HPDE6-E6E7 (cell line): ENCODE data around the gene PEX10.

Source experiments
- DNase-seq: peaks from one replicate; pipeline ENCODE4 v3.0.0; 2011; ENCODE audit warnings: missing footprints; ENCODE audit errors: extremely low spot score

The PEX10 gene

DNA sequence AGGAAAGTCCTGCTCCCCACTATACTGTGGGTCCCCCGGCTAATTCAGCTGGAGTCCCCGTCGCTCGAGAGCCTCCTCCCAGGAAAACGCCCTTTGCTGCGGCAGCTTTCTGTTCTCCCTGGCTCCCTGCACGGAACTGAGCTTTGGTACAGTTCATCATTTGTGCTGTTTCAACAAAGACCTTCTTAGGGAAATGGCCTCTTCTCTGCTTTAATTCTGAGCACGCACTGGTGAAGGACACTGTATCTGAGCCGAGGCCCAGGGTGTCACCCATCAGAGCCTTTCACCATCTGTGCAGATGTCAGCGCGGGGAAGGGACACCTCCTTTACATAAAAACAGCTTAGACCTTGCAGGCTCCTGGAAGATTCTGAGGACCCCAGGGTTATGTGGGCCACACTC lies 13.5 kb upstream of the PEX10 start:
- DNase-seq, result no peak

DNA sequence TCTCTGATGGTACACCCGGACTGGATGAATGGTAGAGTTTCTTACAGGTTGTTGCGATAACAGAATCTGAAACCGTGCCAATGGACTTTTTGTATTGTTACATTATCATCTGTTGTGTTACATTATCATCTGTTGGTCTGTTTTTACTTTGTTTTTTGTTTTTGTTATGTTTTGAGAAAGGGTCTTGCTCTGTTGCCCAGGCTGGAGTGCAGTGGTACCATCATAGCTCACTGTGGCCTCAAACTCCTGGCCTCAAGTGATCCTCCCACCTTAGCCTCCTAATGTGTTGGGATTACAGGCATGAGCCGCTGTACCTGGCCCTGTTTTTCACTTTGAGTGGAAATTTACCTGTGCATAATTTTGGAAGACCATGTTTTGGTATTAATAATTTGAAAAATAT lies 10.2 kb upstream of the PEX10 start:
- no peak for DNase-seq

DNA sequence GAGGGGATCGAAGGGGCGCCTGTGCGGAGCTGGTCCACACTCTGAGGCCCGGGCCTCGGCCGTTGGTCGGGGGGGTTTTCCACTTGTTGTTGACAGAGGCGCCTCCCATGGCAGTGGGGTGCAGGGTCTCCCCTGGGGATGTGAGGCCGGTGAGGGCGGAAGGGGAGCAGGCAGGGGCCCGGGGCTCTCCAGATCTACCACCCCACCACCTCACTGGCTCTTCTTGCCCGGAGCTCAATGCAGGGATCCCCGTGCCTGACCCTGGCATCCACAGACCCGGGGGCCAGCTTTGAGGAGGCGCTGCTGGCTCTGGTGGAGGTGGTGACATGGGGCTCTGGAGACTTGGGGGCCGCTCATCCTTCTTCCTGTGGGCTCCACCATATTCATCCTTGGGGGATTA lies 7.1 kb upstream of the PEX10 start:
- no peak for DNase-seq

DNA sequence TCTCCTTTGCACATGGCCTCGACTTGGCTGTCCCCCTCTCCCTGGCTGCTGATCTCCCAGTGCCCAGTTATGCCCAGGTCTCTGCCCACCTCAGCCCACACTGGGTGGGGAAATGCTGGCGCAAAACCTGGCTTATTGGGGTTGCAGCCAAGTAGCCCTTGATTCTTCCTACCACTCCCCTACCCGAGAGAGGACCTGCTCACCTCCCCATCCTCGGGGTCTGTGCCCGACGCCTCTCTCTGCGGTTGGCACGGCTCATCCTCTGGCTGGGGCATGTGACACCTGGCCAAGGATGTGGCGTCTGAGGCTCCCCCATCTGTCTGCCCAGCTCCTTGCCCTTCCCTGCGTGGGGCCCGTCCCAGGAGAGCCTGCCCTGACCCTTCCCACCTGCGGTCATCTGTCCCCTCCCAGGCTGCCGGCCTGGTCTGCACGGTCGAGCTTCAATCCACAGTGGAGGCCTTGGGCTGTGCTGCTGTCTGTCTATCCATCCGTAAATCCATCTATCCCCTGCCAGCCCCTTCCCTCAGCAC lies 6.5 kb upstream of the PEX10 start:
- no peak for DNase-seq

DNA sequence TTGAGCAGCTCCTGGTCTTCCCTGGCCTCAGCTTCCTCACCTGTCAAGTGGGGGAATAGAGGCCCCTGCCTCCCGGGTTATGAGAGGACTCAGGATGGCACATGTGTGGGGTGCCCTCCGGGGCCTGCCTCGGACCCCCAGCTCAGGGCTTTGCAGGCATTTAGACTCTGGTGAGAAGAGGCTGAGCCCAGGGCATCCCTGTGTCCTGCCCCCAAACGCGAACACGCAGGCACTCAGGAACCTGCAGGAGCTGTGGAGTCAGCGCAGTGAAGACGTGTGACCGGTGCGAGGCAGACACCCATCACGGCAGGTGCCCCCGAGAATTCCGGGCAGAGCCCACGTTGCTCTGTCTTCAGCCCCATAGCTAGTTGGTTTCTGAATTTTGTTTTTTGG lies 5.5 kb upstream of the PEX10 start:
- DNase-seq, result no peak

DNA sequence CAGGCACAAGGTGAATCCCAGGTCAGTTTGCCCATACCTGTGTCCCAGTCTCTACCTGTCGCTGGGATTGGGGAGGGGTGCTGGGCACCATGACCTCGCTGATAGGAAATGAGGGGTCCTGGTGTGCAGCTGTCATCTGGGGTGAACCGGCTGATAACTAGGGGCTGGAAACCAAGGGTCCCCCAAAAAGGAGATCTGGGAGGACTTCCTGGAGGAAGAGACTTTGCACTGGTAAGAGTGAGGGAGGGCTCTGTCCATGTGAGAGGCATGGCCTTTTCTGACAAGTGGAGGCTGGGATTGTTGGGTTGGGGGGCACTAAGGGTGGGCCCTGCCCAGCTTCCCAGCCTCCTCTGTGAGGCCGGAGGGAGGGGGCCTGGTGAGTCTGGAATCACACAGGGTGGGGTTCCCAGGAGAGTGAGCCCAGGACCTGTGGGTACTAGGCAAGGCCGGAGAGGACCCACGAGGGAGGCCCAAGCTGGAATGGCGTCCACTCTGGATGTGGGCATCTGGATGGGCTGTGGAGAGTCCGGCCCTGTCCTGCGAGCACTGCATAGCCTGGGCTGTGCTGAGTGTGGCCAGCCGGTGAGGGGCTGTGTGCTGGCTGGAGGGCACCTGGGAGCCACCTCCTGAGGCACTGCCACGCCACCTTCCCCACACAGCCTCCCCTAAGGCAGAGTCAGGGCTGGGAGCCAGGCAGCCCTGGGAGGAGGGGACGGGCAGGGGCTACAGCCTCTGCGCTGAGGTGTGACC lies 4.9 kb upstream of the PEX10 start:
- DNase-seq, result no peak

DNA sequence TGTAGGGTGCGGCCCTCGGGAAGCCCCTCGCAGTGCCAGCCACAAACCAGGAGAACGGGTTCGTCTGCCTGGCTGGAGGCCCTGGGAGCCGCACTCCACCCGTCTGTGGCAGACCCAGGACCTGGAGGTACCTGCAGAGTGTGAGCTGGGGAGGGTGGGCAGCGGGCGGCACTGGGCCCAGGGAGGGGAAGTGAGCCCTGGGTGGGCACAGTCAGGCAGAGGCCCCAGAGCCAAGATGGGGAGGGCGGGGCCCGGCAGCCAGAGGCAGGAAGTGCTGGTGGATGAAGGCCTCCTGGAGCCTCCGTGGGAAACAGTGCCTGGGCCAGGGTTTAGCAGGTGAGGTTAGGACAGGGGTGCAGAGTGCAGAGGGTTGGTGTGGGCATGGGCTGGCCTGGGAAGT lies 4.0 kb upstream of the PEX10 start:
- DNase-seq, result no peak

DNA sequence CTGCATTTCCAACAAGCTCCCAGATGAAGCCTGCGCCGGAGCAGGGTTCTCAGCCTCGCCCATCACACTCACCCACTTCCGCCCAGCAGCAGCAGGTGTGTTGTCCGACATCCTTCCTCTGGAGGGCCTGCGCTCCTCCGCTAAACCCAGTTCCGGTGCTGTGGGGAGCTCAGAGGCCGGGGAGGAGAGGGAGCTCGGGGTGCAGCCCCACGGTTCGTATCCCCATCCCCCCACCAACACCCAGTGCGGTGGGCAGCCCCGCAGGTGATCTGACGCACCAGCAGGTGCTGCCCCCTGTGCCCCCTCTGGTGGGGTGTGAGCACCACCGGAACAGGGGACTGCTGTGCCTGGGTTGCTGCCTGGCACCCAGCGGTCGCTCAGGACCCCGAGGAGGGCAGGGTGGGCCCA lies 3.4 kb upstream of the PEX10 start:
- no peak for DNase-seq

DNA sequence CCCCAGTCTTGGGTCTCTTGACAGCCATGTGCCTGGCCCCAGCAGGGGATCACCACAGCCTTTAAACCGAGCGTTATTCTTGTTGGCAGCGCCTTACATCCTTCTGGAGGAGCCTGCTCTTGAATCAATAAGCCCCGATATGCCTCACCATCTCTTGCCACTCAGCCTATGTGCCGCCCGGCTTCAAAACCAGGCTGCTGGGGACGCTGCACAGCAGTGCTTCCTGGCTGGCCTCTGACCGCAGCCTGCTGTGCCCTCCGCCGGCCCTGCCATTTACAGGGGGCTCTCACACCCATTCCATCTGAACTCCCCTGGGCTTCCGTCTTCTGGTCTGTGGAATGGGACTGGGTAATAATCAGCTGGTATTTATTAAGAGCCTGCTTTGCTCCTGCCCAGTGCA lies 3.0 kb upstream of the PEX10 start:
- no peak for DNase-seq

DNA sequence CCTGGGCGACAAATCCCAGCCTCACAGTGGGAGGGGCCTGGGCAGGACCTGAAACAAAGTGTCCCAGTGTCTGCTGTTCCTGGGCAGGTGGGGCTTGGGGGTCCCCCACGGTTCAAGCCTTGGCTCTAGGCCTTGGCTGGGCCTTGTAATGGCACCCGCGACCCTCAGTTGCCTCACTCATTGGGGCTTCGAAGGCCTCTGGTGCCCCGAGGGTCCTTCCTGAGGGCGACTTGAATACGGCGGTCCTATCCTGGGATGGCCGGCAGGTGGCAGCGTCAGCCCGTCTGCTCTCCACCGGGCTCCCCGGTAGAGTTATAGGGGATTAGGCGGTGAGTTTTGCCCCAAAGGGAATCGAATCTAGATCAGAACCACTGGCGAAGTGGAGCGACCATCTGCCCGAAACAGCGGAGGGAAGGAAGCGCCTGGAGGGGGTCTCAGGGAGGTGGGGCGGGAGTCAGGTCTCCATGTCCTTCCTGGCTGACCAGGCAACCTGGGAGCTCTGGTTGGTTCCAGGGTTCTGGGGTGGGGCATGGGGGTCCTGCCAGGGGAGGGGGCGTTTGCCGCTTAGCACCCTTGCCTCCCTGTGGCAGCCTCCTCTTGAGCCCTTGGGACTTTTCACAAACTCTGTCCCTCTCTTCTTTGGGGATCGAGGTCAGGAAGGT lies 2.1 kb upstream of the PEX10 start:
- peak; percentile 78 for DNase-seq

DNA sequence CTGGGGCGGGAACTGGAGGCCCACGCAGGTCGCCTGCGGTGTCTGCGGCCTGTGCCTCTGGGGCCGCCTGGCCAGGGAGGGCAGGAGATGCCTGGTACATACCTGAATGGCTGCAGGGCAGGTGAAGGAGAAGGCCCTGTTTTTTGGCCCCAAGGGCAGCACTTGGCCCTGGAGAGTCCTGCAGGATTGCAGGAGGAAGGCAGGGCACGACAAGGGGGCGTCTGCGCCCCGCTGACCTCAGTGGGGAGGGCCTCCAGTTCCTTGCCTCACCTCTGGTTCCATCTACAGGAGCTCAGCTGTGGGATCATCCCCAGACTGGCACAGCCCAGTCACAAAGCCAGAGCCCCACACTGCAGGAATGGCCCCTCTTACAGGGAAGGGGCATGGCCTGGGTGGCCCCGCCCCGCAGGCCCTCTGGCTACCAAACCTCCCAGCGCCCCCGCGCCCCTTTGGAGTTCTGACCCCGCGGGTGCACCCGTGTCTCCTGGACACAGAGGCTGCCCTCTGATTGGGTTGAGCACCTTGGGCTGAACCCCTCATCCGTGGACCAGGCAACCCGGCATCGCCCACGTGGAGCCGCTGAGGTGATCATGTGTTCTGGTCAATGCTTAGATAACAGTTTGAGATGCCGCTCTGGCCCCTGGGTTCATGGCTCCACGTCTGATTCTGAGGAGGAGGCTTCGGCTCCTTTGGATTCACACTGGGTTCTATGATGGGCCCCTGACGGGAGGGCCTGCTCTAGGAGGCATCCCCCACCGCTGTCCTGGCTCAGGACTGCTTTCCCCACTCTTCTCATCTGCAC lies 1.3 kb upstream of the PEX10 start:
- DNase-seq, result no peak

DNA sequence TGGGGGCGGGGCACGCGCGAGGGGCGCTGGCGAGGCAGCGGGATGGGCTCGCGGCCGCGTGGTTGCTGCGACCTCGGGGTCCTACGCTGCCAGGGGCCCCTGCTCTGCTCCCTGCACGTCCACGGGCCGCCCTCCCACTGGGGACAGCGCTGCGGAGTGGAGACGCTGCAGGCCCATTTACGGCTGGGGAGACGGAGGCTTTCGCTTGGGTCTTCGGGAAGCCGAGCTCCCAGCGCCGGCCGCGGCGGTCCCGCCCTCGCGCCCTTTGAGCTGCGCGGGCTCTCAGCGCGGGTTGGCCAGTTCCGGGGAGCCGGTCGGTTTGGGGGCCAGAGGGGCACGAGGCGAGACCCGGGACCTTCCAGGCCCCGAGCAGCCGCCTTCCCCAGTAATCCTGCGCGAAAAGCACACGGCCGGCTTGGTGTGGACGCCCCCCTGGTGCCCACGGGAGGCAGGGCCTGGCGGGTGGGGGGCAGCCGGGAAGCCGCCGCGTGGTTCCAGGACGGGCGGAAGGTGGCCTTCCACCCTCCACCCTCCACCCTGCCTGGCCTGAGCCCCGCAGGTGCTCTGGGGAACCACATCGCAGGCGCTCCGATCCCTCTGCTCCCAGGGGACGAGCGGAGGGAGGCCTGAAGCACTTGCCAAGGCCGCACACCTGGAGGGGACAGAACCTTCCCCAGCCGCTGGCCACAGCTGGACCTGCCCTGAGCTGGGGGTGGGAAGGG lies 570 bp upstream of the PEX10 start:
- DNase-seq, result no peak

DNA sequence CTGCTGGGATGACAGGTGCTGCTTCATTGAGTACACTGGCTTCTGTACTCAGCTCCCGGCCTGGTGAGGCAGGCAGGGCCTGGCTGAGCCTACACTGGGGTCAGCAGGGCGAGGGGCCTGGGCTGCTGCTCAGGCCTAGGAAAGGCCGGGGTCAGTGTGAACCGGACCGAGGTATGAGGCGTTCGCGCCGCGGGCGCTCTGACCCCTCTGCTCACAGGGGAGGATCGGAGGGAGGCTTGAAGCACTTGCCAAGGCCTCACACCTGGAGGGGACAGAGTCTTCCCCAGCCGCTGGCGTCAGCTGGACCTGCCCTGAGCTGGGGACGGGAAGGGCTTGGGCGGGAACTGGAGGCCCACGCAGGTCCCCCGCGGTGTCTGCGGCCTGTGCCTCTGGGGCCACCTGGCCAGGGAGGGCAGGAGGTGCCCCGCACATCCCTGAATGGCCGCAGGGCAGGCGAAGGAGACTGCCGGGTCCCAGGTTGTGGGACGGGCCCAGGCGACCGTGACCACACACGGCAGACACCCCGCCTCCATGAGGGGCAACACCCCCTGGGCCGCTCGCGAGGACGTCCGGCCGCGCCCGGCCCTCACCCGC lies 466 bp downstream of the PEX10 start:
- DNase-seq, result no peak

DNA sequence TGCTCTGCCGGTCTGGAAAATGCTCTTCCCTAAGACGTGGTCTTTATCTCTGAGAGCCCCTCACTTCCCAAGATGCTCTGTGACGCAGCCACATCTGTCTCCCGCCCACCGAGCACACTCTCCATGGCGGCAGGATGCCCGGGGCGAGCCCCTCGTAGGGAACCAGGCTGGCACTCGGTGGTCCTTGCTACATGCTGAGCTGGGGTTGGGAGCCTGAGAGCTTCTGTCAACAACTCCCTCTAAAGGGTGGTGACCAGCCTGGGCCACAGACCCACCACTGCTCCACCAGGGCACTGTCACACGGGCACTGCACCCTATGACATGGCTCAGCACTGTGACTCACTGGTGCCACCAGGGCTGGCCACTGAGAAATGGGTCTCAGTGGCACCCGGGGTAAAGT lies 2.6 kb downstream of the PEX10 start:
- DNase-seq, result no peak

DNA sequence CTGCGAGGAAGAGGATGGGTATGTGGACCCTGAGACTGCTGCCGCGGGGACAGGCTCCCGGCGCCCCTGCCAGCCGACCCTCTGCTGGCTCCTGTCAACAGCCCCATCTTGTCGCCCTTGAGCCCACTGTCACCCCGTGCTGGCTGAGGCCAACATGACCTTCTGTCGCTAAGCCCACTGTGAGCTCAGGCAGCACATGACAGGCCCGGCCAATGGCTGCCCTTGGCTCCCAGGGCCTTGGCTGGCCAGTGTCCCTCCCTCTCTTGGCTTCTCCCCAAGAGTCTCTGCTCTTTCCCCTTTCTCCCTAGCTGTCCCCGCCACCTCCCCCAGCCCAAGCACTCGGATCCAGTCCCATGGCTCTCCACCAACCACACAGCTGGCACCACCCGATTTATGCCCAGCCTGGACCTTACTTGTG lies 3.5 kb downstream of the PEX10 start:
- no peak for DNase-seq

DNA sequence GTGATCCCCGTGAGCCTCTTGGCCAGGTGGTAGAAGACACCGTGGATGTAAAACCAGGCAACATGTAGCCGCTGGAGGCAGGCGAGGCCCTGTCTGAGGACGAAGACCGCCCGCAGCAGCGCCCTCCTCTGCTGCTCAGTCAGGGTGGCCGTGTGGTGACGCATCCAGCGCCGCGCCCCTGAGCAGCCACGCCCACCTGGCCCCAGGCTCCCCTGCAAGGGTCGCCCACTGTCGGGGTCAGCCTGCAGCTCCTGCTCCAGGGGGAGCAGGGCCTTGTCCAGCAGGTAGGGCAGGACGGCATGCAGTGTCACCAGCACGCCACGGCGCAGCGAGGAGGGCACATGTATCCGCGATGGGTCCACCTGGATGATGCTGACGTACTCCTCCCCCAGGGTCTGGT lies 3.9 kb downstream of the PEX10 start:
- no peak for DNase-seq

DNA sequence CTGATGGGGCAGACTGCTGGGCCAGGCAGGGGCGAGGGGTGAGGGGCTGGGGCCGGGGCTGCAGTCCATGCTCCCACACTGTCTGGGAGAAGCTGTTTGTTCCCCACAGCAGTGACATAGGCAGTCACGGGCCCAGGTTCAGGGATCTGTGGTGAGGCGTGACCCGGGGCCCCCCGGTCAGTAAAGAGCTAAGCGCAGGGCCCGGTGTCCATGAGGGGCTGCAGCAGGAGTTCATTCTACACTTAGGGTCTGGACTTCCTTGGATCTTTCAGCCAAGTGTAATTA lies 4.4 kb downstream of the PEX10 start:
- DNase-seq, result no peak

DNA sequence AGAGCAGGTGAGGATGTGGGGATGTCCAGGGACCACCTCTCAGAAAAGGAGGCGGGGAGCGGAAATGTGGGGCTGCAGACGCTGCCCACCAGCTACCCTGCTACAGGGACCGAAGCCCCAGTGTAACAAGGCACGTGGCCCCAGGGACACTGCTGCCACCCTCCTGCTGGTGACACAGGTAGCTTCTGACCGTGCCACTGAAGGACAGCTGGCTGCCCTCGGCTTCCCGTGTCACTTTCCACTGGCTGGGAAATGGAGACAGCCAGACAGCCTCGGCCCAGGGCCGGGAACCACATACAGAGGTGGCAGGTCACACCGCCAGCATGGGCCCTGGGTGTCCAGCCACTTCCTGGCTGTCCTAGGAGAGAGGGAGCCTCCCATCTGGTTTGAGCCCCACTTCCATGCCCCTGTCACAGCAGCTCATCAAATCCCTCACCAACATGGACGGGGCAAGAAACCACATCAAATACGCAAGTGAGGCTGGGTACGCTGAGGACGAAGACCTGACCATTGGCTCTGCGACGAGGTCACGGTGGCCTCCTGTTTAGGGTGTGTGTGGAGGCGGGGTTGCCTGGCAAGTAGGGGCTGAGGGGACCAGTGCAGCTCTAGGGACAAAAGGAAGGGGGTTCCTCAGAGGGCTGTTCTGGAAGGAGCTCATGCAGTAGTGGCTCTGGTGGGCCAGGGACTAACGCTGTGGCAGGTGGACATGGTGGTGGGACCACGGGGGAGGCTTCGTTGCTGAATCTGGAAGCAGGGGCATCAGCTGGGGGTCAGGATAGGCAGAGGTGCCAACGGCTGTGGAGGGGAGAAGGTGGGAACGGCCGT lies 5.0 kb downstream of the PEX10 start:
- no peak for DNase-seq

DNA sequence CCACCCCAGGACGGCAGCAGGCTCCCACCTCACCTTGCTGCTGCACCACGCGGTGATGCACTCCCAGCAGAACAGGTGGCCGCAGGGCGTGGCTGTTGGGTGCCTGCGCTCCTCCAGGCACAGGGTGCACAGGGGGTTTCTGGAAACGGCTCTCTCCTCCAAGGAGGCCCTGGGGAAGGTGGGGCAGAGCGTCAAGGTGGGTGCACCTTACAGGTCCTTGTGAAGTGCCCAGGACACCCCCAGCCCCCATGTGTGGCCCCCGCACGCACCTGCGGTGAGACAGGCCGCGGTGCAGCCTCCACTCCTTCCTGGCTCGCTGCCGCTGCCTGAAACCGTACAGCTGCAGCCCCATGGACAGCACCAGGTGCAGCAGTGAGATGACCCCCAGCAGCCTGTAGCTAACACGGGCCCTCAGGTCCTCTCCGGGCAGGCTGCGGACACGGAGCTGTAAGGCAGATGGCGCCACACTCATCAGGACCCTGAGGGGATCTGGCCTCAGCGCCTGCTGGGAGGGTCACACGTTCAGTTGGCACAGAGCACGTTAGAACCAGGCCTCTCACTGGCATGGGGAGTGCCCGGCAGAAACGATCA lies 5.8 kb downstream of the PEX10 start:
- DNase-seq, result no peak

DNA sequence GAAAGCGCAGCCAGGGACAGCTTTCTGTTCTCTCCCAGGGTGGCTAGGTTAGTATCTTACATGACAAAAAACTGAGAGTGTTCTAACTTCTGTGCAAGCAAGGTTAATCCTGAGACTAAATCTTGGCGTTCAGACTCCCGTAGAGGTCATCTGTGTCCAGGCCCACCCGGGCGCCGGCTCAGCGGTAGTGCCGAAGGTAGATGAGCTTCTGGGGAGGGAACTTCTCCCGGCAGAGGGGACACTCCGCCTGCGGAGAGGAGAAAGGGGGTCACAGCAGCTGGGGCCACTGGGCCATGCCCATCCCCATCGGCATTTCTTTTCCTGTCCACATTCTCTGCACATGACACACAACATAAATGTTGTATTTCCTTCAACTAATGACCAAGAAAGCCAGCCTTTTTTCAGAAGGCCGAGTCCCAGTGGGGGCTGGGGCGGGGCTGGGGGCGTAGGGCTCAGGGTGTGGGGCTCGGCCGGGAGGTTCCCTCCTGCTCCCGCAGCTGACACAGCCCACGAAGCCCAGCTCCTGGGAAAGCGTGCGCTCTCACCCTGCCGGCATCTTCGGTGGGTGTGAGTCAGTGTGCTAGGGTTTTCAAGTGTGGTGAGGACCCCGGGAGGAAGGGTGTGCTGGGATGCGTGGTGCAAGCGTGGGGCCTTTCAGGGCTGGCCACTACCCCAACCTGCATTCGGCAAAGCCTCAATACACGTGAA lies 6.6 kb downstream of the PEX10 start:
- DNase-seq, result no peak
